Subcutaneous abdominal adipose tissue (tissue), 5 donors: Measurements from ENCODE around the gene CELA3A.
"Not testable (repeated sequence)": the region's sequence is repeated elsewhere in the genome, so short reads cannot be mapped to it uniquely, and the experiment has no call there.

Experiments used
- H3K27ac ChIP-seq: one replicate; pipeline ENCODE4 v1.7.0; 2013; ENCODE audit warnings: low read depth, mild to moderate bottlenecking, inconsistent platforms, low read length, moderate library complexity
- H3K27me3 ChIP-seq, 5 donors: one replicate each; pipeline ENCODE4 v1.7.0; 2013; ENCODE audit warnings: low read length in 5 of 5, inconsistent platforms in 1 of 5; ENCODE audit not compliant: control insufficient read depth in 5 of 5, insufficient read depth in 4 of 5
- H3K36me3 ChIP-seq, 5 donors: one replicate each; pipeline ENCODE4 v1.7.0; 2013; ENCODE audit warnings: low read length in 5 of 5; ENCODE audit not compliant: control insufficient read depth in 5 of 5, insufficient read depth in 5 of 5
- H3K4me1 ChIP-seq, 5 donors: one replicate each; pipeline ENCODE4 v1.7.0; 2013; ENCODE audit warnings: low read length in 5 of 5, mild to moderate bottlenecking in 3 of 5, moderate library complexity in 1 of 5; ENCODE audit not compliant: control insufficient read depth in 5 of 5, insufficient read depth in 5 of 5
- H3K4me3 ChIP-seq, 5 donors: one replicate each; pipeline ENCODE4 v1.7.0; 2013; ENCODE audit warnings: low read length in 5 of 5, low read depth in 1 of 5
- H3K9ac ChIP-seq, 5 donors: one replicate each; pipeline ENCODE4 v1.7.0; 2013; ENCODE audit warnings: low read length in 5 of 5, mild to moderate bottlenecking in 4 of 5, moderate library complexity in 3 of 5
- H3K9me3 ChIP-seq, 5 donors: one replicate each; pipeline ENCODE4 v1.7.0; 2013; ENCODE audit warnings: low read length in 5 of 5; ENCODE audit not compliant: control insufficient read depth in 5 of 5
- donor health status: healthy.
- donor health status: healthy.
- donor health status: healthy.
- donor health status: healthy.
- donor health status: healthy.

Gene CELA3A

GRCh38 chr1:22031214-22031962 lies 29.9 kb downstream of the CELA3A start:
- Histone ChIP-seq H3K9me3 (no peaks in the 10 kb centered on the region), H3K36me3 (peaks cover 3 to 9% (median 4%) of the 10 kb centered on the region in 5 donors), H3K27me3 (no peaks in the 10 kb centered on the region), H3K27ac (peak overlapping the region; percentile 9), H3K4me3 (no peak overlapping the region), H3K4me1 (peaks cover 0 to 9% (median 6%) of the 10 kb centered on the region in 5 donors), H3K9ac (peak overlapping the region in 2 of 5 donors; percentile 16 to 25)

- H3K4me1 ChIP-seq, H3K27ac ChIP-seq, H3K9me3 ChIP-seq, H3K36me3 ChIP-seq, H3K9ac ChIP-seq, H3K27me3 ChIP-seq, H3K4me3 ChIP-seq: not testable (repeated sequence)
Measured at GRCh38 chr1:22034834-22035233, 33.4 kb downstream of the CELA3A start.

- Histone ChIP-seq H3K4me1 (peaks cover 3 to 11% (median 6%) of the 10 kb centered on the region in 5 donors), H3K27me3 (no peaks in the 10 kb centered on the region), H3K4me3 (no peak overlapping the region), H3K36me3 (no peaks in the 10 kb centered on the region), H3K27ac (no peak overlapping the region), H3K9ac (no peak overlapping the region), H3K9me3 (no peaks in the 10 kb centered on the region)
Measured at GRCh38 chr1:22037520-22037919, 36.1 kb downstream of the CELA3A start.

- Histone ChIP-seq H3K36me3 (no peaks in the 10 kb centered on the region), H3K9me3 (no peaks in the 10 kb centered on the region), H3K27me3 (no peaks in the 10 kb centered on the region), H3K9ac (no peak overlapping the region), H3K4me3 (no peak overlapping the region), H3K4me1 (peaks cover 3 to 11% (median 6%) of the 10 kb centered on the region in 5 donors), H3K27ac (no peak overlapping the region)
Measured at GRCh38 chr1:22038036-22038435, 36.6 kb downstream of the CELA3A start.

- Histone ChIP-seq H3K4me1 (peaks cover 3 to 11% (median 6%) of the 10 kb centered on the region in 5 donors), H3K9me3 (no peaks in the 10 kb centered on the region), H3K27me3 (no peaks in the 10 kb centered on the region), H3K4me3 (peak overlapping the region in 2 of 5 donors; percentile 5 to 30), H3K9ac (no peak overlapping the region), H3K27ac (no peak overlapping the region), H3K36me3 (no peaks in the 10 kb centered on the region)
Measured at GRCh38 chr1:22039594-22040285, 38.3 kb downstream of the CELA3A start.

GRCh38 chr1:22040286-22040623 lies 38.8 kb downstream of the CELA3A start:
- no peaks in the 10 kb centered on the region for H3K27me3 ChIP-seq
- H3K36me3 ChIP-seq = no peaks in the 10 kb centered on the region
- H3K9me3 ChIP-seq = no peaks in the 10 kb centered on the region
- peaks cover 3 to 11% (median 6%) of the 10 kb centered on the region in 5 donors for H3K4me1 ChIP-seq
- no peak overlapping the region for H3K9ac ChIP-seq
- peak overlapping the region in 2 of 5 donors; percentile 5 to 30 for H3K4me3 ChIP-seq
- H3K27ac ChIP-seq = no peak overlapping the region

- H3K9me3 ChIP-seq = no peaks in the 10 kb centered on the region
- no peaks in the 10 kb centered on the region for H3K27me3 ChIP-seq
- peaks cover 3 to 11% (median 6%) of the 10 kb centered on the region in 5 donors for H3K4me1 ChIP-seq
- no peak overlapping the region for H3K4me3 ChIP-seq
- no peaks in the 10 kb centered on the region for H3K36me3 ChIP-seq
- H3K9ac ChIP-seq = no peak overlapping the region
- H3K27ac ChIP-seq = no peak overlapping the region
Measured at GRCh38 chr1:22041505-22041904, 40.0 kb downstream of the CELA3A start.

GRCh38 chr1:22043198-22043769 lies 41.8 kb downstream of the CELA3A start:
- Histone ChIP-seq H3K9me3 (no peaks in the 10 kb centered on the region), H3K27me3 (no peaks in the 10 kb centered on the region), H3K27ac (no peak overlapping the region), H3K4me1 (peaks cover 4 to 12% (median 9%) of the 10 kb centered on the region in 5 donors), H3K36me3 (no peaks in the 10 kb centered on the region), H3K4me3 (no peak overlapping the region), H3K9ac (no peak overlapping the region)

GRCh38 chr1:22044690-22045420 lies 43.4 kb downstream of the CELA3A start:
- no peak overlapping the region for H3K9ac ChIP-seq
- H3K27me3 ChIP-seq = no peaks in the 10 kb centered on the region
- H3K4me1 ChIP-seq = peaks cover 5 to 15% (median 10%) of the 10 kb centered on the region in 5 donors
- H3K27ac ChIP-seq = no peak overlapping the region
- no peak overlapping the region for H3K4me3 ChIP-seq
- no peaks in the 10 kb centered on the region for H3K36me3 ChIP-seq
- H3K9me3 ChIP-seq = no peaks in the 10 kb centered on the region
